DMS114 treated with DMSO at 0.1 percent for 48 hours (cell line): ENCODE results near the gene NFILZ.
"Not testable (repeated sequence)": the region's sequence is repeated elsewhere in the genome, so short reads cannot be mapped to it uniquely, and the experiment has no call there.

Source experiments
- DNase-seq: peaks from one replicate; lab custom pipeline; 2025; ENCODE audit not compliant: unreplicated experiment; lab: John Stamatoyannopoulos, UW

NFILZ gene

GRCh38 chr19:8611391-8611876, 19.0 kb upstream of the NFILZ start:
- no peak for DNase-seq

- no peak for DNase-seq
Measured at GRCh38 chr19:8611877-8612806, 18.3 kb upstream of the NFILZ start.

GRCh38 chr19:8612807-8613171, 17.6 kb upstream of the NFILZ start:
- no peak for DNase-seq

GRCh38 chr19:8614455-8614854, 16.0 kb upstream of the NFILZ start:
- no peak for DNase-seq

DNA sequence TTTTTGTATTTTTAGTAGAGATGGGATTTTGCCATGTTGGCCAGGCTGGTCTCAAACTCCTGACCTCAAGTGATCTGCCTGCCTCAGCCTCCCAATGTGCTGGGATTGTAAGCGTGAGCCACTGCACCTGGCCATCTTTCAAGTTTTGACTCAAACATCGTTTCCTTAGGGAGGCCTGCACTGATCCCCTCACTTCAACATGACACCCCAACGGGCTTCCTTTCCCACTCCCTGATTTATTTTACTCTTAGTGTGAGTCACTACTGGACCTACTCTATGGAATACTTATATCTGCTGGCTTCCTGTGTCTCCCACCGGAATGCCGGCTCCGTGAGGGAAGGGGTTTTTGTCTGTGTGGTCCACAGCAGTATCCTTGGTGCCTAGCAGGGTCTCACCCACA, 15.4 kb upstream of the NFILZ start:
- DNase-seq = no peak

DNA sequence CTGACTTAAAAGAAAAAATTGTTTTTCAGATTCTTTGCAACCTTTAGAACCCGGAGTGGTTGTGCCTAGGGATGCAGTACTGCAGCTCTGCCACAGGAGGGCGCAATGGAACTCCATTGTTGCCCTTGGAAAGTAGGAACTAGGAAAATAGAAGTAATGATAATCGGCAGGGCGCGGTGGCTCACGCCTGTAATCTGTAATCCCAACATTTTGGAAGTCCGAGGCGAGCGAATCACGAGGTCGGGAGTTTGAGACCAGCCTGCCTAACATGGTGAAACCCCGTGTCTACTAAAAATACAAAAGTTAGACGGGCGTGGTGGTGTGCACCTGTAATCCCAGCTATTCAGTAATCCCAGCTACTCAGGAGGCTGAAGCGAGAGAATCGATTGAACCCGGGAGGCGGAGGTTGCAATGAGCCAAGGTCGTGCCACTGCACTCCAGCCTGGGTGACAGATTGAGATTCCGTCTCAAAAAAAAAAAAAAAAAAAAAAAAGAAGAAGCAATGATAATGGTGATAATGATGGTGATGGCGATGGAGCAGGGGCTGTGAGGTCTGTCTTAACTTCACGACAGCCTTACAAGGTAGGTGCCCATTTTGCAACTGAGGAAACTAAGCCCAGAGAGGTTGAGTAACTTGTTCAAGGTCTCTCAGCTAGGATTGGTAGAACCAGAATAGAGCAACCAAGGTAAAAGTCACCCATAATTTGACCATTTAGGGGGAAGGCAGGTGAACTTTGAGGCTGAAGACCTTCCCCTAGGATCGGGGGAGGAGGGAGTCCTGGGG, 14.4 kb upstream of the NFILZ start:
- peak; percentile 22 for DNase-seq

- no peak for DNase-seq
Measured at GRCh38 chr19:8616861-8617260, 13.6 kb upstream of the NFILZ start.

DNA sequence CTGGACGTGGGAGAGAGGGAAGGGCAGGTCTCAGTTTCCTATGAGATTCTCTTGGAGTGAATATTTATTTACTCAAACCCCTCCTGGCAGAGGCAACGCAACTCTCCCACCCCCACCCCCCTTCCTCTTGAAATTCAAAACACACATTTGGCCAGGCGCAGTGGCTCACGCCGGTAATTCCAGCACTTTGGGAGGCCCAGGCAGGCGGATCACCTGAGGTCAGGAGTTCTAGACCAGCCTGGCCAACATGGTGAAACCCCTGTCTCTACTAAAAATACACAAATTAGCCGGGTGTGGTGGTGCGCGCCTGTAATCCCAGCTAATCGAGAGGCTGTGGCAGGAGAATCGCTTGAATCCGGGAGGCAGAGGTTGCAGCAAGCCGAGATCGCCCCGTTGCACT, 13.1 kb upstream of the NFILZ start:
- not testable (repeated sequence) for DNase-seq

DNA sequence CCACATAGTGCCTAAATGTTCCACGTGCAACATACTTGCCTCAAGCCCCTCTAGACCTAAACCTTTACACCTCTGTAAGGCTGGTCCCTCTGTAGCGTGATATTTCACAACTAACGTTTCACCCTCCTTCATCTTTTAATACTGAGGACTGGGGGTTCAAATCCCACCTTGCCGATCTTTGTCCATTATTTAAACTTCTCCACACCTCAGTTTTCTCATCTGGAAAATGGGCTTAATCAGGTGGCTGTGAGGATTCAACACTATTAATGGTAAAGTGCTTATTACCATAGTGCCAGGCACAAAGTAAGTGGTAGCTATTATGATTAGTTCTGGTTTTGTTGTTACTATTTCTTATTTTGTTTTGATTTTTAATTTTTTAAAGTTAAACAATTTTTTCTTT, 12.4 kb upstream of the NFILZ start:
- DNase-seq = no peak

- DNase-seq = no peak
Measured at GRCh38 chr19:8618751-8619150, 11.7 kb upstream of the NFILZ start.

DNA sequence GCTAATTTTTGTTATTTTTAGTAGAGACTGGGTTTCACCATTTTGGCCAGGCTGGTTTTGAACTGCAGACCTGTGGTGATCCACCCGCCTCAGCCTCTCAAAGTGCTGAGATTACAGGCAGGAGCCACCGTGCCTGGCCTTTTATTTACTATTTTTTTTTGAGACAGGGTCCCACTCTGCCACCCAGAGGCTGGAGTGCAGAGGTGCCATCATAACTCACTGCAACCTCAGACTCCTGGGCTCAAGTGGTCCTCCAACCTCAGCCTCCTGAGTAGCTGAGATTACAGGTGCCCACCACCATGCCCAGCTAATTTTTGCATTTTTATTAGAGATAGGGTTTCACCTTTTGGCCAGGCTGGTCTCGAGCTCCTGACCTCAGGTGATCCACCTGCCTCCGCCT, 7.5 kb upstream of the NFILZ start:
- not testable (repeated sequence) for DNase-seq

DNA sequence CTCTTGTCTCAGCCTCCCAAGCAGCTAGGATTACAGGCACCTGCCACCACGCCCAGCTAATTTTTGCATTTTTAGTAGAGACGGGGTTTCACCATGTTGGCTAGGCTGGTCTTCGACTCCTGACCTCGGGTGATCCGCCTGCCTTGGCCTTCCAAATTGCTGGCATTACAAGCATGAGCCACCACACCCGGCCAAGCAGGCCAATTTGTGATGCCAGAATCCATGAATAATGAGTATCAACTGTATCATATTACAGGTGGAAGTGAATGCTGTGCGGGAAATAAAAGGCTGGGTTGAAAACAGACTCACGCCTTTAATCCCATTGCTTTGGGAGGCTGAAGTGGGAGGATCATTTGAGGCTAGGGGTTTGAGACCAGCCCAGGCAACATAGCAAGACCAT, 3.6 kb upstream of the NFILZ start:
- no peak for DNase-seq

DNA sequence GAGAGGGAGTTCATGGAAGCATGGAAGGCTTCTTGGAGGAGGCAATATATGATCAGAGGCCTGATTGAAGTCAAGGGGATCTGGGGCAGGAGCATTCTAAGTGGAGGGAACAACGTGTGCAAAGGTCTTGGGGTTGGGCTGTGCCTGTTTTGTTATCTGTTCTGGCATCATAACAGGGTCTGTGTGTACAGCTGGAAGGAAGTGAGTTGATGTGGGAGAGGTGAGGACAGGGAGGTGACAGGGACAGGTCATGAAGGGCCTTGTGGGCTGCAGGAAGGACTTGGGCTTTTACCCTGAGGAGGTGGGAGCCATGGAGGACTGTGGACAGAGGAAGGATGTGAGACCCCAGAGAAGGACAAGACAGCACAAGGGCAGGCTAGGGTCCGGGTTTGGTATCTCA, 1.2 kb upstream of the NFILZ start:
- DNase-seq = no peak

DNA sequence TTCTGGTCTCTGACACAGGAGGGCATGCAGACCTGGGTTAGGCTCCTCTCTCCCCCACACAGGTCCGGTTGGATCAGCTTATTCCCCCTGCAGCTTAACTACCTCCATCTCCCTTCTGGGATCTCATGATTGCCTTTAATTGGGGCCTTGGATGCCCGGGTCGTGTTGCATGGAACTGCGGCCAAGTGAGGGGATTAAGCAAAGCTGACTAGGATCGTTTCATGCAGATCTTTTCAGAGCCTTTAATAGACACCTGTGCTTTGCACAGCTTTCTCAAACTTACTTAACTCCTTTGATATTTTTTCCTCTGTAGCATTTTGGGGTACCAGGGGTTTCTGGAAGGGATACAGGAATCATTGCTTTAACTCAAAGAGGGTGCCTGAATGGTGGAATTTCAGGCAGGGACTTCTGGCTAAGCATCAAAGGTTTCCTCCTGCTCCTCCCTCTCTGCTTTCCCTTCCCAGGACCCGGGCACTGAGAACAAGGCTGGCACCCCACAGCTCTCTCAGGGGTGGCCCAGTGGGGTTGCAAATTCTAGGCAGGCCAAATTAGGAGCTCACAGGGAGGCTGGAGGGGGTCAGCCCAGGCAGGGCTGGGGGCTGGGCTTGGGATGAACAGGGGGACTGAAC, 477 bp downstream of the NFILZ start:
- DNase-seq = no peak

- DNase-seq = no peak
Measured at GRCh38 chr19:8631425-8631819, 989 bp downstream of the NFILZ start.

DNA sequence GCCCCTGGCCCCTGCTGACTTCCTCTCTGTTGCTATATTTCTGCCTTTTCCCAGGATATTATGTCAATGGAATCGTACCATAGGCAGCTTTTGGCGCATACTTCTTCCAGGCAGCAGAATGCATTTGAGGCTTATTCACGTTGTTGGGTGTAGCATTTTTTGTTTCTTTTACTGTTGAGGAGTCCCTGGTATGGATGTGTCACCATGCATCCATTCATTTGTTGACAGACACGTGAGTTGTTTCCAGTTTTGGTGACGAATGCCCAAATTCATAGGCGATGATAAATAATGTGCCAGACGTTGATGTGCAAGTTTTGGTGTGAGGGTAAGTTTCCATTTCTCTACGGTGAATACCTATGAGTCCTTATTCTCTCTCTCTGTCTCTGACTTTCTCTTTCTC, 5.0 kb downstream of the NFILZ start:
- DNase-seq = no peak

DNA sequence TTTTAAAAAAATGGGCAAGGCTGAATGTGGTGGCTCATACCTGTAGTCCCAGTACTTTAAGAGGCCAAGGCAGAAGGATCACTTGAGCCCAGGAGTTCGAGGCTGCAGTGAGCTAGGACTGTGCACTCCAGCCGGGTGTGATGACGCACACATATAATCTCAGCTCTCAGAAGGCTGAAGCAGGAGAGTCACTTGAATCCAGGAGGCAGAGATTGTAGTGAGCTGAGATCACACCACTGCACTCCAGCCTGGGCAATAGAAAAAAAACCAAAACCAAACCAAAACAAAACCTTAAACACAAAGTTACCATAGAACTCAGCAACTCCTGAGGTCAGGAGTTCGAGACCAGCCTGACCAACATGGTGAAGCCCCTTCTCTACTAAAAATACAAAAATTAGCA, 6.6 kb downstream of the NFILZ start:
- not testable (repeated sequence) for DNase-seq

GRCh38 chr19:8638078-8638619, 7.7 kb downstream of the NFILZ start:
- no peak for DNase-seq

DNA sequence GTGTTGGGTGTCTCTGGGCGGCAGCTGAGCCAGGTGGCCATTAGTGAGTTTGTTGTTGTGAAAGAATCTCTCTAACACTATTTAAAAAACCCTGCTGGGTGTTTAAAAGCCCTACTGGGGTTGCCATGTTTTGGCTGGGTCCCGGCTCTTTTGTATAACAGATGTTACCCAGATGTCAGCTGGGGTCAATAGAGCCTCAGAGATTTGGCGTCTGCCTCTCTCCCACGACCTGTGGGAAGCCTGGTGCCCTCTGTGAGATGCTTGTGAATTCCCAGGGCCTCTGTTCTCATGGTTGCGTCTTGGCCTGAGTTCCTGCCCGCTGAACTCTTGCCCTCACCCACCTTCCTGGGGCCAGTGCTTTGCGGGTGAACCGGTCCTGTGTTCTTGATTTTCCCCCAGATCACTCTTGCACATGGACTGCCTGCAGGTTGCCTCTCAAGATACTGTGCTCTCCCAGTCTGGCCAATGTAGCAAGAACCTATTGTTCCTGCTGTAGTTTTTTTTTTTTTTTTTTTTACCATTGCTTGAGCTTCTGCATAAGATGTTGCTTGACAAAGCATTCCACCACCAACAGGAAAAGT, 9.5 kb downstream of the NFILZ start:
- DNase-seq = no peak

DNA sequence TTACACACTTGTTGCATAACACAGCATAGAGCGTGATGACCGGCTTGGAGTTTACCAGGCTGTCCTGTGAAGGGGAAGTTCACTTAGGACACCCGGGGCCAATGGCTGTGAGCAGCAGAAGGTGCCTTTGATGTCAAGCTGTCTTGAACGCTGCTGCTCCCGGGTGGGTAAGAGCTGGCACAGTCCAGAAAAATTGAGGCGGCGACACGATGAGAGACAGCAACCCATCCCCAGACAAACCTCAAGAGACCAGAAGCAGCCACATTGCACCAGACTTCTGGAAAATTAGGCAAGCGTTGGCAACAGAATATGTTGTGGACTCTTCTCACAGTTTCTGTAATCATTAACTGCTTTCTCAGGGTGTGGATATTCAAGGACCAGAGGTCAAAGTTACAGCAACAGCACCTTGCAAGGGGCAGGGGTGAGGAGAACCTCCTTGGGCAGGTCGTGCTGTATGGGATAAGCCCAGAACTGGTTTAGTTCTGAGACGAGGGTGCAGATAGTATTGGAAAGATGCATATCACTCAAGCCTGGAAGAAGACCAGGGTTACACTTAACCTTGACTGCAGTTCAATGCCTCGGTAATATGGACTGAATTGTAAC, 10.1 kb downstream of the NFILZ start:
- DNase-seq = no peak
